Gastrocnemius medialis (tissue), 4 donors: ENCODE data around the gene MUC2.

Source experiments
- POLR2A ChIP-seq, 2 donors: fragments of 450-650 bp; IDR thresholded peaks; one replicate each; pipeline ENCODE4 v1.6.1; 2017; ENCODE audit warnings: antibody characterized with exemption in 2 of 2, mild to moderate bottlenecking in 2 of 2, moderate library complexity in 2 of 2
- TF ChIP-seq, protein P1 (sequence below), 5 experiments: fragments of 450-650 bp in 3 of 5; fragments of 200-600 bp in 2 of 5; sonication (generic) in 2 of 5; IDR thresholded peaks in 4 of 5; conservative IDR thresholded peaks in 1 of 5; 1 replicate in 4 of 5; 2 replicates in 1 of 5; pipeline ENCODE4 v1.5.1; 2016 to 2019; ENCODE audit warnings: antibody characterized with exemption in 5 of 5, mild to moderate bottlenecking in 3 of 5, moderate library complexity in 3 of 5

DNA sequence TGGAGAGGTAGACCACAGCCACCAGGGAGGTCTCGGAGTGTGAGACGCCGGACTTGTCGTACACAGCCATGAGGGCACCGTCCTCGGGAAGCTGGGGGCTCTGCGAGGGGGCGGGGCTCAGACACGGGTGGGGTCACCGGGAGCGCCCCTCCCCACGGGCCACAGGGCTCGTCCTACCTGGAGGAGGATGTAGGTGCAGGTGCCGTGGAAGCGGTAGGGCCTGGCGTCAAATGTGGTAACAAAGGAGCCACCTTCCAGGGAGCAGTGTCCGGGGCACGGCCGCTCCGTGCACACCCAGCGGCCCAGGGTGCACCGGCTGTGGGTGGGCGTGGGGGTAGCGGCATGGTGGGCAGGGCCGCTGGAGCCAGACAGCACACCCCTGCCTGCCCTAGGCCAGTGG lies 45.6 kb upstream of the MUC2 start:
- TF ChIP-seq, protein P1, sequence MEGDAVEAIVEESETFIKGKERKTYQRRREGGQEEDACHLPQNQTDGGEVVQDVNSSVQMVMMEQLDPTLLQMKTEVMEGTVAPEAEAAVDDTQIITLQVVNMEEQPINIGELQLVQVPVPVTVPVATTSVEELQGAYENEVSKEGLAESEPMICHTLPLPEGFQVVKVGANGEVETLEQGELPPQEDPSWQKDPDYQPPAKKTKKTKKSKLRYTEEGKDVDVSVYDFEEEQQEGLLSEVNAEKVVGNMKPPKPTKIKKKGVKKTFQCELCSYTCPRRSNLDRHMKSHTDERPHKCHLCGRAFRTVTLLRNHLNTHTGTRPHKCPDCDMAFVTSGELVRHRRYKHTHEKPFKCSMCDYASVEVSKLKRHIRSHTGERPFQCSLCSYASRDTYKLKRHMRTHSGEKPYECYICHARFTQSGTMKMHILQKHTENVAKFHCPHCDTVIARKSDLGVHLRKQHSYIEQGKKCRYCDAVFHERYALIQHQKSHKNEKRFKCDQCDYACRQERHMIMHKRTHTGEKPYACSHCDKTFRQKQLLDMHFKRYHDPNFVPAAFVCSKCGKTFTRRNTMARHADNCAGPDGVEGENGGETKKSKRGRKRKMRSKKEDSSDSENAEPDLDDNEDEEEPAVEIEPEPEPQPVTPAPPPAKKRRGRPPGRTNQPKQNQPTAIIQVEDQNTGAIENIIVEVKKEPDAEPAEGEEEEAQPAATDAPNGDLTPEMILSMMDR (IDR thresholded peaks at IDR 0.05 in 4 of 5, conservative IDR thresholded peaks at IDR 0.05 in 1 of 5), result no peak
- TF ChIP-seq POLR2A (IDR thresholded peaks at IDR 0.05), result no peak
